MM.1S (cell line): ENCODE results near the gene MITF.

Source experiments
- DNase-seq: peaks from one replicate; pipeline ENCODE4 v3.0.0-alpha.2; 2015
- H2AFZ ChIP-seq: fragments of 300-600 bp; sonication (generic); 2 replicates; pipeline ENCODE4 v1.6.0; 2016; ENCODE audit warnings: antibody characterized with exemption, low read length
- H3F3A ChIP-seq: fragments of 300-600 bp; sonication (generic); 2 replicates; pipeline ENCODE4 v1.6.1; 2016; ENCODE audit warnings: mild to moderate bottlenecking, antibody characterized with exemption, low read length, moderate library complexity, mixed read lengths; ENCODE audit not compliant: insufficient read depth
- H3K27ac ChIP-seq: fragments of 300-600 bp; sonication (generic); 2 replicates; pipeline ENCODE4 v1.5.1; 2016; ENCODE audit warnings: mild to moderate bottlenecking, low read length
- H3K27me3 ChIP-seq: fragments of 300-600 bp; sonication (generic); replicated peaks from 2 replicates; pipeline ENCODE4 v1.6.0; 2016; ENCODE audit warnings: low read length; ENCODE audit not compliant: insufficient read depth
- H3K36me3 ChIP-seq: fragments of 300-600 bp; sonication (generic); replicated peaks from 2 replicates; pipeline ENCODE4 v1.6.1; 2016; ENCODE audit warnings: mild to moderate bottlenecking, low read length, mixed read lengths; ENCODE audit not compliant: insufficient read depth
- H3K4me1 ChIP-seq: fragments of 300-600 bp; sonication (generic); 2 replicates; pipeline ENCODE4 v1.6.1; 2016; ENCODE audit warnings: low read length, mixed read lengths
- H3K4me2 ChIP-seq: fragments of 300-600 bp; sonication (generic); 2 replicates; pipeline ENCODE4 v1.6.0; 2016; ENCODE audit warnings: low read depth, low read length
- H3K4me3 ChIP-seq: fragments of 300-600 bp; sonication (generic); 2 replicates; pipeline ENCODE4 v1.5.1; 2016; ENCODE audit warnings: low read length, mixed read lengths
- H3K79me2 ChIP-seq: fragments of 300-600 bp; sonication (generic); 2 replicates; pipeline ENCODE4 v1.6.1; 2016; ENCODE audit warnings: mixed run types, low read length, mixed read lengths
- H3K9ac ChIP-seq: fragments of 300-600 bp; sonication (generic); 2 replicates; pipeline ENCODE4 v1.6.1; 2016; ENCODE audit warnings: low read length, mixed read lengths
- H3K9me2 ChIP-seq: fragments of 300-600 bp; sonication (generic); replicated peaks from 2 replicates; pipeline ENCODE4 v1.6.1; 2016; ENCODE audit warnings: mild to moderate bottlenecking, low read length, mixed read lengths; ENCODE audit not compliant: insufficient read depth
- H3K9me3 ChIP-seq: fragments of 300-600 bp; sonication (generic); replicated peaks from 2 replicates; pipeline ENCODE4 v1.6.1; 2016; ENCODE audit warnings: mild to moderate bottlenecking, low read length, mixed read lengths; ENCODE audit not compliant: insufficient read depth
- H4K20me1 ChIP-seq: fragments of 300-600 bp; sonication (generic); 2 replicates; pipeline ENCODE4 v1.6.1; 2016; ENCODE audit warnings: mild to moderate bottlenecking, low read length, moderate library complexity, mixed read lengths; ENCODE audit not compliant: insufficient read depth
- CTCF ChIP-seq: fragments of 300-600 bp; sonication (generic); IDR thresholded peaks from 2 replicates; pipeline ENCODE4 v1.5.1; 2016; ENCODE audit warnings: antibody characterized with exemption, low read length, mixed read lengths
- EZH2 ChIP-seq: fragments of 300-600 bp; sonication (generic); optimal IDR thresholded peaks from 2 replicates; pipeline ENCODE3; 2017; ENCODE audit warnings: low read depth, mild to moderate bottlenecking, antibody characterized with exemption, low read length, mixed read lengths
- EZH2phosphoT487 ChIP-seq: fragments of 300-600 bp; sonication (generic); IDR thresholded peaks from 2 replicates; pipeline ENCODE4 v1.6.1; 2018; ENCODE audit warnings: antibody characterized with exemption, low read length

MITF gene

GRCh38 chr3:69842789-69843188 lies 103.5 kb downstream of the MITF start:
- H3K4me3 ChIP-seq = no peak overlapping the region
- H2AFZ ChIP-seq = no peak overlapping the region
- H3F3A ChIP-seq = no peaks in the 10 kb centered on the region
- no peak overlapping the region for H3K4me2 ChIP-seq
- H3K9me3 ChIP-seq = no peaks in the 10 kb centered on the region
- no peak for DNase-seq
- no peaks in the 10 kb centered on the region for H3K27me3 ChIP-seq
- H3K79me2 ChIP-seq = no peaks in the 10 kb centered on the region
- no peak for TF ChIP-seq EZH2
- no peak for TF ChIP-seq EZH2phosphoT487
- H3K27ac ChIP-seq = no peak overlapping the region
- no peak overlapping the region for H3K9ac ChIP-seq
- no peaks in the 10 kb centered on the region for H3K9me2 ChIP-seq
- H4K20me1 ChIP-seq = no peaks in the 10 kb centered on the region
- H3K4me1 ChIP-seq = no peaks in the 10 kb centered on the region
- no peaks in the 10 kb centered on the region for H3K36me3 ChIP-seq

- no peaks in the 10 kb centered on the region for H3K9me2 ChIP-seq
- DNase-seq = no peak
- no peak overlapping the region for H3K9ac ChIP-seq
- no peak overlapping the region for H3K4me3 ChIP-seq
- H3K4me1 ChIP-seq = no peaks in the 10 kb centered on the region
- no peak overlapping the region for H3K4me2 ChIP-seq
- no peak overlapping the region for H3K27ac ChIP-seq
- H3K27me3 ChIP-seq = no peaks in the 10 kb centered on the region
- no peaks in the 10 kb centered on the region for H3K36me3 ChIP-seq
- H4K20me1 ChIP-seq = no peaks in the 10 kb centered on the region
- H3K9me3 ChIP-seq = no peaks in the 10 kb centered on the region
- H3K79me2 ChIP-seq = no peaks in the 10 kb centered on the region
- H3F3A ChIP-seq = no peaks in the 10 kb centered on the region
- TF ChIP-seq EZH2 (no peak), CTCF (no peak), EZH2phosphoT487 (no peak)
- no peak overlapping the region for H2AFZ ChIP-seq
These were observed 105.4 kb downstream of the MITF start for GRCh38 chr3:69844706-69845105.

- DNase-seq = no peak
- Histone ChIP-seq H3K4me2 (no peak overlapping the region), H3K36me3 (no peaks in the 10 kb centered on the region), H3K79me2 (no peaks in the 10 kb centered on the region), H3K27ac (no peak overlapping the region), H3K9ac (no peak overlapping the region), H3K27me3 (no peaks in the 10 kb centered on the region), H3F3A (no peaks in the 10 kb centered on the region), H4K20me1 (no peaks in the 10 kb centered on the region), H3K4me1 (no peaks in the 10 kb centered on the region), H3K9me3 (no peaks in the 10 kb centered on the region), H2AFZ (no peak overlapping the region), H3K9me2 (no peaks in the 10 kb centered on the region), H3K4me3 (no peak overlapping the region)
- TF ChIP-seq CTCF (no peak), EZH2 (no peak), EZH2phosphoT487 (no peak)
These were observed 108.0 kb downstream of the MITF start for GRCh38 chr3:69847303-69847702.

- no peak for DNase-seq
- H2AFZ ChIP-seq = no peak overlapping the region
- no peaks in the 10 kb centered on the region for H3K27me3 ChIP-seq
- H3K27ac ChIP-seq = no peak overlapping the region
- no peak overlapping the region for H3K9ac ChIP-seq
- H3K4me3 ChIP-seq = no peak overlapping the region
- H3K4me2 ChIP-seq = no peak overlapping the region
- no peaks in the 10 kb centered on the region for H3K4me1 ChIP-seq
- H3F3A ChIP-seq = no peaks in the 10 kb centered on the region
- no peaks in the 10 kb centered on the region for H4K20me1 ChIP-seq
- TF ChIP-seq CTCF (no peak), EZH2phosphoT487 (no peak), EZH2 (no peak)
- H3K36me3 ChIP-seq = no peaks in the 10 kb centered on the region
- no peaks in the 10 kb centered on the region for H3K79me2 ChIP-seq
- H3K9me3 ChIP-seq = no peaks in the 10 kb centered on the region
- H3K9me2 ChIP-seq = no peaks in the 10 kb centered on the region
These were observed 108.8 kb downstream of the MITF start for GRCh38 chr3:69848113-69848512.
